Measurements from ENCODE around the gene NCKAP5.

The NCKAP5 gene

GRCh38 chr2:133229974-133230373 lies 338.3 kb downstream of the NCKAP5 start:
- no peak for TF ChIP-seq FOXM1 (IDR thresholded peaks at IDR 0.05; ENCODE audit: borderline replicate concordance, low read depth)
- TF ChIP-seq REST (IDR thresholded peaks at IDR 0.05; ENCODE audit: low read depth), result peak; percentile 48; the same call in 1 of the 2 replicates

GRCh38 chr2:133223226-133223625 lies 345.0 kb downstream of the NCKAP5 start:
- no peak for TF ChIP-seq TAF1 (IDR thresholded peaks at IDR 0.05; ENCODE audit: low read depth)
- TF ChIP-seq EP300 (IDR thresholded peaks at IDR 0.05; ENCODE audit: borderline replicate concordance), result no peak

- TF ChIP-seq EP300 (IDR thresholded peaks at IDR 0.05; ENCODE audit: borderline replicate concordance) (no peak), YY1 (IDR thresholded peaks at IDR 0.05; ENCODE audit: low read depth) (no peak)
These were observed 346.9 kb downstream of the NCKAP5 start for GRCh38 chr2:133221398-133221797.

- no peak for TF ChIP-seq CEBPB (IDR thresholded peaks at IDR 0.05)
- TF ChIP-seq REST (IDR thresholded peaks at IDR 0.05; ENCODE audit: low read depth), result no peak
- no peak for TF ChIP-seq CREB1 (IDR thresholded peaks at IDR 0.05; ENCODE audit: low read depth)
- no peak for TF ChIP-seq RAD21 (IDR thresholded peaks at IDR 0.05; ENCODE audit: low read depth)
- TF ChIP-seq EP300 (IDR thresholded peaks at IDR 0.05; ENCODE audit: borderline replicate concordance), result no peak
- TF ChIP-seq TAF1 (IDR thresholded peaks at IDR 0.05; ENCODE audit: low read depth), result no peak
- no peak for TF ChIP-seq YY1 (IDR thresholded peaks at IDR 0.05; ENCODE audit: low read depth)
- TF ChIP-seq USF1 (IDR thresholded peaks at IDR 0.05), result no peak
- no peak for TF ChIP-seq TCF12 (IDR thresholded peaks at IDR 0.05; ENCODE audit: low read depth)
- TF ChIP-seq MAX (IDR thresholded peaks at IDR 0.05), result no peak
- no peak for TF ChIP-seq EGR1 (IDR thresholded peaks at IDR 0.05)
- no peak for TF ChIP-seq TEAD4 (IDR thresholded peaks at IDR 0.05)
- TF ChIP-seq NFIC (IDR thresholded peaks at IDR 0.05), result no peak
- no peak for TF ChIP-seq FOXM1 (IDR thresholded peaks at IDR 0.05; ENCODE audit: borderline replicate concordance, low read depth)
- no peak for TF ChIP-seq ZBTB7A (IDR thresholded peaks at IDR 0.05; ENCODE audit: low read depth)
These were observed 350.1 kb downstream of the NCKAP5 start for GRCh38 chr2:133218204-133218603.

GRCh38 chr2:133215477-133215876 lies 352.8 kb downstream of the NCKAP5 start:
- TF ChIP-seq TCF12 (IDR thresholded peaks at IDR 0.05; ENCODE audit: low read depth) (no peak), MAX (IDR thresholded peaks at IDR 0.05) (no peak), EGR1 (IDR thresholded peaks at IDR 0.05) (no peak), USF1 (IDR thresholded peaks at IDR 0.05) (no peak), CEBPB (IDR thresholded peaks at IDR 0.05) (no peak), EP300 (IDR thresholded peaks at IDR 0.05; ENCODE audit: borderline replicate concordance) (no peak), ZBTB7A (IDR thresholded peaks at IDR 0.05; ENCODE audit: low read depth) (no peak), CREB1 (IDR thresholded peaks at IDR 0.05; ENCODE audit: low read depth) (no peak), NFIC (IDR thresholded peaks at IDR 0.05) (no peak), TAF1 (IDR thresholded peaks at IDR 0.05; ENCODE audit: low read depth) (no peak), YY1 (IDR thresholded peaks at IDR 0.05; ENCODE audit: low read depth) (no peak), TEAD4 (IDR thresholded peaks at IDR 0.05) (no peak), REST (IDR thresholded peaks at IDR 0.05; ENCODE audit: low read depth) (no peak), RAD21 (IDR thresholded peaks at IDR 0.05; ENCODE audit: low read depth) (no peak), FOXM1 (IDR thresholded peaks at IDR 0.05; ENCODE audit: borderline replicate concordance, low read depth) (no peak)
